GM19328 (cell line): ENCODE results near the gene OOEP.

Source experiments
- ATAC-seq: cut with Tn5 transposase; IDR thresholded peaks from one replicate; pipeline ENCODE4 v1.9.1; 2021; ENCODE audit warnings: mild to moderate bottlenecking, moderate library complexity; ENCODE audit not compliant: unreplicated experiment

OOEP gene

GRCh38 chr6:73367761-73368355, 1.8 kb downstream of the OOEP start:
- no peak for ATAC-seq

GRCh38 chr6:73364549-73364948, 5.1 kb downstream of the OOEP start:
- no peak for ATAC-seq

GRCh38 chr6:73364121-73364520, 5.6 kb downstream of the OOEP start:
- no peak for ATAC-seq

- ATAC-seq = no peak
Measured at GRCh38 chr6:73363537-73363875, 6.2 kb downstream of the OOEP start.

DNA sequence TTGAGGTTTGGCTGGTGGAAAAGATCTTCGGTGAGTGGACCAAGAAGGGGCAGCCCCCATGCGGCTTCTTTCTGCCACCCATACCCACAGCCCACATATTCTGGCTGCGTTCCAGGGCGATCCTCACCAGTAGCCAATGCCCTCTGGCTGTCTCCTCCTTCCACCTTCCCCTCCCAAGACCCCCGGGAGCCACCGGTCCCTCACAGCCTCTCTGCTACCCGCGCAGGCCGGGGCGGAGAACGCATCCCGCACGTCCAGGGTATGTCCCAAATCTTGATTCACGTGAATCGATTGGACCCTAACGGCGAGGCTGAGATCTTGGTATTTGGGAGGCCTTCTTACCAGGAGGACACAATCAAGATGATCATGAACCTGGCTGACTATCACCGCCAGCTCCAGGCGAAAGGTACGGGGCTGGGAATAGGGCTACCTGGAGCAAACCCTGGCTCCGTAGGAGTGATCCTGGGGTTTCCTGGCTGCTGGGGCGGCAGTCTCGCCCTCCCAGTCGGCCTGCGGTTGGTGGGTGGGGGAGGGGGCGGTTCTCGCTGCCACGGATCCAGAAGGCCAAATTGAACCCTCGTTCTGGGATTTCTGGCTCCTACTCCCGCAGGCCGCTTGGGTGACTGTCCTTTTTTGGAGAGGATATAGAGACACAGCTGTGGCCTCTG, 6.7 kb downstream of the OOEP start:
- no peak for ATAC-seq

GRCh38 chr6:73362358-73362757, 7.3 kb downstream of the OOEP start, which contains the start of gene KHDC3L:
TSS of gene KHDC3L (plus strand) at chr6:73362658. CDS start at chr6:73362730, 72 bp downstream.
- no peak for ATAC-seq

- no peak for ATAC-seq
Measured at GRCh38 chr6:73353636-73354593, 15.8 kb downstream of the OOEP start, which contains the start of gene DPPA5. TSS of gene DPPA5 (minus strand) at chr6:73354276. CDS start at chr6:73354225, 51 bp downstream.

- ATAC-seq = no peak
Measured at GRCh38 chr6:73349311-73349710, 20.4 kb downstream of the OOEP start.

DNA sequence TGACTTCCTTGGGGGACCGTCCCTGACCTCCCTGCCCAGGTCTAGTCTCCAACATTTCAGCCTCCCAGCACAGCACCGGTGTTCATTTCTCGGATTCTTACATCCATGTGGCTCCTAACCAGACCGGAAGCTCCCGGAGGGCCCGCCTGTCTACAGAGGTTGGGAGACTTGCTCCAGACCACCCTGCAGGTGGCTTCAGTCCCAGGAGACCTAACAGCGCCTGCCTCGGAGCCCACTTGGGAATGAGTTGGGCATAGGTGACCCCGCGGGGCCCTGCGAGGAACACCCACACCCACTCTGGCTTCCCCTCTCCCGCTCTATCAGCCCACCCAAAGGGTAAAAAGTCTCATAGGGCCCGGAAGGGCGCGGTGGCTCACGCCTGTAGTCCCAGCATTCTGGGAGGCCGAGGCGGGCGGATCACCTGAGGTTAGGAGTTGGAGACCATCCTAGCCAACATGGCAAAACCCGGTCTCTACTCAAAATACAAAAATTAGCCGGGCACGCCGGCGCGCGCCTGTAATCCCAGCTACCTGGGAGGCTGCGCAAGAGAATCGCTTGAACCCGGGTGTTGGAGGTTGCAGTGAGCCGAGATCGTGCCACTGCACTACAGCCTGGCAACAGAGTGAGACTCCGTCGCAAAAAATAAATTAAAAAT, 21.0 kb downstream of the OOEP start:
- ATAC-seq = no peak

GRCh38 chr6:73343164-73343563, 26.5 kb downstream of the OOEP start:
- no peak for ATAC-seq

GRCh38 chr6:73342174-73342573, 27.5 kb downstream of the OOEP start:
- no peak for ATAC-seq

GRCh38 chr6:73341335-73341734, 28.4 kb downstream of the OOEP start:
- ATAC-seq = no peak

- ATAC-seq = no peak
Measured at GRCh38 chr6:73340048-73340447, 29.6 kb downstream of the OOEP start.

DNA sequence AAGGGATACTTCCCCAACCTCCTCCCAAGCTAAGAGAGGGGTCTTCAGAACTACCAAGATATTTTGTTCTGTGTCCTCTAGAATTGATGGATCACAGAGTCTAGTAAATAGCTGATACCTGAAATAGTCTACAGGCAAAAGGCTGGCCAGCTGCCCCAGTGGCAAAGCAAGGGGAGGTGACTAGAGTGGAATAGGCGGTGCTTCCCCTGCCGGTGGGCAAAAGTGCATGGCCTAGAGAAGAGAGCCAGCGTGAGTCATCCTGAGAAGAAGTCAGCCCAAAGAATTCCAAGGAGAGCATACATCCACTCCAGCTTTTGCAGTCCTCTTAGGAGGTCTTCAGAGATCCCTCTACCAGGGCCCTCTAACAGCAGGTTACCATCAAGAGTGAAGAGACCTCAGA, 30.4 kb downstream of the OOEP start:
- ATAC-seq = no peak

- ATAC-seq = no peak
Measured at GRCh38 chr6:73329201-73329600, 40.5 kb downstream of the OOEP start.

DNA sequence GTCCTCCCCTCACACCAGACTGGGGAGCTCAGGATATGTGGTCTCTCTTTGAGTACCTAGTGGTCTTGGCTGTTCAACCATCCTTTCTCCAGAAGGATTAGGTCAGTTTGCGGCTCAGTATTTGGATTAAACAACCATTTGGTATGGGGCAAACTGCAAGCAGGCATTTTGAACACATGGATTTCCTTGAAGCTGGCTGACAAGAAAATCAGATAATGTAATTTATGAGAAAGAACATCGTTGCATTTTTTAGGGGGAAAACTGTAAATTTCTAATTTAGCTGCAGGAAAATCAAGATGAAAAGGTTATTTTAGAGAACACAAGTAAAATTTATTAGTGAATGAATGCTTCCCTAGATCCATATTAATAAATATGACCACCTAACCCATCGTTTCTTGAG, 40.9 kb downstream of the OOEP start:
- ATAC-seq = no peak

GRCh38 chr6:73325656-73326055, 44.0 kb downstream of the OOEP start:
- no peak for ATAC-seq

- no peak for ATAC-seq
Measured at GRCh38 chr6:73323323-73323722, 46.4 kb downstream of the OOEP start.
